Vagina (tissue), 2 donors: ENCODE results near the gene DRAM2. TPM values are rescaled to one million over a fixed set of nuclear protein-coding genes. Genes with fewer than 3 reads are reported as not detected.
"Not testable (repeated sequence)": the region's sequence is repeated elsewhere in the genome, so short reads cannot be mapped to it uniquely, and the experiment has no call there.

Experiments used
- DNase-seq, 2 donors: peaks; one replicate each; pipeline ENCODE4 v3.0.0-alpha.2; 2017; ENCODE audit errors: extremely low spot score in 2 of 2
- H3K27ac ChIP-seq: fragments of 200-600 bp; sonication (generic); one replicate; pipeline ENCODE4 v1.5.1; 2019
- H3K27me3 ChIP-seq: fragments of 200-600 bp; sonication (generic); one replicate; pipeline ENCODE4 v1.5.1; 2019
- H3K36me3 ChIP-seq, 2 donors: fragments of 200-600 bp; sonication (generic); one replicate each; pipeline ENCODE4 v1.5.1; 2017 to 2019
- H3K4me1 ChIP-seq: fragments of 200-600 bp; sonication (generic); one replicate; pipeline ENCODE4 v1.5.1; 2019
- H3K4me3 ChIP-seq, 2 donors: fragments of 200-600 bp; sonication (generic); 1 replicate in 1 of 2; 2 replicates in 1 of 2; pipeline ENCODE4 v1.5.1; 2016 to 2019
- H3K9me3 ChIP-seq: fragments of 200-600 bp; sonication (generic); one replicate; pipeline ENCODE4 v1.5.1; 2019
- CTCF ChIP-seq, 3 experiments: fragments of 450-650 bp in 2 of 3; fragments of 200-600 bp in 1 of 3; sonication (generic) in 1 of 3; IDR thresholded peaks; one replicate each; pipeline ENCODE4 v1.5.1; 2017 to 2019; ENCODE audit warnings: antibody characterized with exemption in 3 of 3, mild to moderate bottlenecking in 2 of 3, moderate library complexity in 2 of 3
- POLR2A ChIP-seq, 2 donors: fragments of 450-650 bp; IDR thresholded peaks; one replicate each; pipeline ENCODE4 v1.6.1; 2017; ENCODE audit warnings: antibody characterized with exemption in 2 of 2, mild to moderate bottlenecking in 2 of 2, moderate library complexity in 2 of 2
- POLR2AphosphoS5 ChIP-seq, 2 donors: sonication (generic); formaldehyde crosslinking; IDR thresholded peaks; one replicate each; pipeline ENCODE4 v1.9.0; 2017; ENCODE audit warnings: antibody characterized with exemption in 2 of 2, mild to moderate bottlenecking in 2 of 2, low read depth in 1 of 2; ENCODE audit not compliant: insufficient read depth in 1 of 2
- intact Hi-C: fragments of 100-400 bp; cut with DNase I; formaldehyde crosslinking; loops from one replicate; pipeline ENCODE4 v1.15.1; 2023
- small RNA-seq: library from RNA; depleted of rRNA; stranded (forward); fragments of <200 nt; gene quantifications from one replicate; pipeline ENCODE3, GENCODE V24; 2016
- total RNA-seq: library from RNA; depleted of rRNA; stranded (reverse); fragments of >200 nt; gene quantifications from one replicate; pipeline ENCODE4 v1.2.3, GENCODE V29; 2016

The DRAM2 gene
- total RNA-seq, 1 donor from 2014 or later, result 33.9 TPM

- H3K27ac ChIP-seq, result no peak overlapping the region
- H3K4me3 ChIP-seq, result no peak overlapping the region
- no peak for TF ChIP-seq CTCF (IDR thresholded peaks at IDR 0.05)
- no peak for TF ChIP-seq POLR2AphosphoS5 (IDR thresholded peaks at IDR 0.05; ENCODE audit: insufficient read depth in 1 of 2, low read depth in 1 of 2)
- TF ChIP-seq POLR2A (IDR thresholded peaks at IDR 0.05), result no peak
- intact Hi-C loops, result no loop called here
- no peaks in the 10 kb centered on the region for H3K27me3 ChIP-seq
- no peak for DNase-seq
- H3K9me3 ChIP-seq, result no peaks in the 10 kb centered on the region
- H3K4me1 ChIP-seq, result no peaks in the 10 kb centered on the region
- H3K36me3 ChIP-seq, result no peaks in the 10 kb centered on the region
Measured at GRCh38 chr1:111084999-111085398, 54.9 kb downstream of the DRAM2 start.

- H3K4me1 ChIP-seq, result no peaks in the 10 kb centered on the region
- no peaks in the 10 kb centered on the region for H3K27me3 ChIP-seq
- no peaks in the 10 kb centered on the region for H3K36me3 ChIP-seq
- no peak overlapping the region for H3K27ac ChIP-seq
- intact Hi-C loops, result no loop called here
- DNase-seq, result no peak
- H3K9me3 ChIP-seq, result no peaks in the 10 kb centered on the region
- no peak overlapping the region for H3K4me3 ChIP-seq
- TF ChIP-seq POLR2AphosphoS5 (IDR thresholded peaks at IDR 0.05; ENCODE audit: insufficient read depth in 1 of 2, low read depth in 1 of 2) (no peak), CTCF (IDR thresholded peaks at IDR 0.05) (no peak), POLR2A (IDR thresholded peaks at IDR 0.05) (no peak)
Measured at GRCh38 chr1:111082421-111083203, 57.3 kb downstream of the DRAM2 start.

GRCh38 chr1:111079329-111079728, 60.6 kb downstream of the DRAM2 start:
- H3K36me3 ChIP-seq, H3K27ac ChIP-seq, H3K27me3 ChIP-seq, H3K4me1 ChIP-seq, H3K9me3 ChIP-seq, DNase-seq, intact Hi-C loops, H3K4me3 ChIP-seq: not testable (repeated sequence)

- H3K27me3 ChIP-seq, intact Hi-C loops, H3K27ac ChIP-seq, H3K4me3 ChIP-seq, H3K9me3 ChIP-seq, H3K4me1 ChIP-seq, H3K36me3 ChIP-seq, DNase-seq: not testable (repeated sequence)
Measured at GRCh38 chr1:111077312-111077711, 62.6 kb downstream of the DRAM2 start.

Small RNAs within 50 kb of the gene (small RNA-seq; reads per million reads assigned to genes)
- not detected for gene AL355816.1

Other genes starting within 250 kb of the DRAM2 start
- 6.9 TPM for gene LRIF1, start 176.2 kb downstream of the DRAM2 start, total RNA-seq
- 37.8 TPM for gene CEPT1, start 130 bp upstream of the DRAM2 start, total RNA-seq
- gene DENND2D, start 60.6 kb upstream of the DRAM2 start, total RNA-seq, result 25.5 TPM
- gene CHI3L2, start 87.6 kb upstream of the DRAM2 start, total RNA-seq, result 5.6 TPM
- gene CHIA, start 150.8 kb upstream of the DRAM2 start, total RNA-seq, result not detected